Renal cortical epithelial cell (primary cell): Measurements from ENCODE around the gene GPHN. TPM values are rescaled to one million over a fixed set of nuclear protein-coding genes. Genes with fewer than 3 reads are reported as not detected.

Source experiments
- DNase-seq: peaks from one replicate; pipeline ENCODE4 v3.0.0-alpha.2; 2011; ENCODE audit warnings: low read depth
- total RNA-seq: library from RNA; depleted of rRNA; stranded (reverse); fragments of >200 nt; gene quantifications from 2 replicates; pipeline ENCODE4 v1.2.3, GENCODE V29; 2014

GPHN gene
- 12.0 and 38.7 TPM in 2 replicates for total RNA-seq

DNA sequence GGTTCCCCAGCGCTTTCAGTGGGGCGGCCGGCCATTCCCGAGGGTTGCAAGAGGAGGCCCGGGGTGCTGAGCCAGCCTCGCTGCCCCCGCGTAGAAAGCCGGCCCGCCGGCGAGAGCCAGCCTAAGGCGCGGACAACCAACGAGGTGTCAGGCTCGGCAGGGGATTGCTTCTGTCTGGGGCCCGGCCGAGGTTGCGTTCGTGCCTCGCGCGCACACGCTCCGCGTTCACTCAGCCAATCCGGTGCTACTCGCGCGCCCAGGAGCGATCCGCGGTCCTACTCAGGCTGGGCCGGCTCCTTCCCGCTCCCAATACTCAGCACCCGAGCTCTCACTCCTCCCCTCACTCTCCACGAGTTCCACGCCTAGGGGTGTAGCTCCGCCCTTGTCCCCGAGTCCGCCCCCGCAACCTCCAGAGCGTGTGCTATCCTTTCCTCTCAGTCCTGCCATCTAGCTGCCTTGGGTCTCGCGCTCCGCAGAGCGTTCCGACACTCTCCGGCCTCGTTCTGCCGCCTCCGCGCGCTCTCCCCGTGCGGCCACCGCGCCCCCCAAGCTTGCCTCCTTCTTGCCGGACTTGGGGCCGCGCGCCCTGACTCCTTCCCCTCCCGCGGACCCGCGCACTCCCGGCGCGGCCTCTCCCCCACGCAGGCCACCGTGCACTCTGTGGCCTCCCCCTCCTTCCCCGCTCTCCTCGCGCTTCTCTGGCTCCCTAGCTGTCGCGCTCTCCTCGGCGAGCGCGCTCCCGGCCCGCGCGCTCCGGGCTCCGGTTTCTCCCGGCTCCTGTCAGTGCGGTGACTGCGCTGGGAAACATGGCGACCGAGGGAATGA, at the start of gene GPHN:
GPHN (plus strand) TSS at position 426 of the 825 bp plus-strand sequence.
- DNase-seq, result peak; percentile 96

DNA sequence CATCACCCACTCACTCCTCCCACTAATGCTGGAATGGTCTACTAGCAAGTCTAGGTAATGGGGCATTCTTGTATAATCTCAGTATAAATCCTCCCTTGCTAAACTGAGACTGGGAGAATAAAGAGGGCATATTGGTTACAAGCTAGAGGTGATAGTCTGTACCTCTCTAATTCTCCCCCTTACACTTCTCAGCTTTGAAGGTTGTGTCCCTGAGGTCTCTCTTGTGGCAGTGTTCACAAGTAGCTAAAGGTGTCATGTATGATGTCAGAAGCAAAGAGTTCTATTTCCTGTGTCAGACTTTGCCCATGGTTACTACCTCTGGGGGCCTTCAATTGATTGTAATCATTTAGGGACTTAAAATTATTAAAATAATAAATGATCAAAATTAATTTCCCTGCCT, 48.3 kb upstream of the GPHN start:
- no peak for DNase-seq

DNA sequence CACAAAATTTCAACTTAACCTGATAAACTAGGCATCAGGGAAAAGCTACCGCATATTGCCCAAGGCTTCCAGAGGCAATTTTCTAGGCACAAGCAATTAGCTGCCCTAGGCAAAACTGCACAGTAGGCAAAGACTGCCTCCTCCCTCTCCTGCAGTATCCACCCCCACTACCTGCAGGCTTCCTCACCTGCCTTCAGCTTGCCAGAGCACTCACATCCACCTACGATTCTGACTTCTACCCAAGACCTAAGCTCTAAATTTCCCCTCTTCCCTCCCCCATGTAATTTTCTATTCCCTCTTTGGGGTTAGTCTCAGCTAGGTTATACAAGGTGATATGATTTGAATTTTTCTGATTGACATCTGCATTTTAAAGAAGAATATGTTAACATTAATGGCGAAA, 43.7 kb upstream of the GPHN start:
- no peak for DNase-seq

DNA sequence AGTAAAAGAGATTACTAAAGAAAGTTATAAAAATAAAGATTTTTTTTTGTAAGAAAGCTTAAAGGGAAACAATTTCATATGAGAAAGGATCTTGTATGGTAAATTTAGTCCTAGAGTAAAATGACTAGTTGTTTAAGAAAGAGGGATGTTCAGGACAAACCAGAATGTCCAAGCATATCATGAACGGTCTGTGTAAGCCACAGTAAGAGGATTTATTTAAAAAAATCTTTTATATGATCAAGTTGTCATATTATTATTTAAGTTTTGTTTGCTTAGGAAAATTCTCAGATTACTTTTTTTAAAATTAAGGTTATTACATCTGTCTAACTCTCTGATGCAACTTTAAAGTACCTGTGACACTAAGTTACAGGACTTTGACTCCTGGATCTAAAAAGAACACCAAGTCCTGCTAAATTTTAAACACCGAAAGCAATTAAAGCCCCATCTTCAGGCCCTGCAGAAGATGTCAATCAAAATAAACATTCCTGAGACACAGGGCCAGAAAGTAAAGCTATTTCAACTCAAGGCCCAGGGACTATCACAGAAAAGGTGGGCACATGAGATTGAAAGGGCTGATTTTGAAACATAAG, 39.1 kb upstream of the GPHN start:
- no peak for DNase-seq

DNA sequence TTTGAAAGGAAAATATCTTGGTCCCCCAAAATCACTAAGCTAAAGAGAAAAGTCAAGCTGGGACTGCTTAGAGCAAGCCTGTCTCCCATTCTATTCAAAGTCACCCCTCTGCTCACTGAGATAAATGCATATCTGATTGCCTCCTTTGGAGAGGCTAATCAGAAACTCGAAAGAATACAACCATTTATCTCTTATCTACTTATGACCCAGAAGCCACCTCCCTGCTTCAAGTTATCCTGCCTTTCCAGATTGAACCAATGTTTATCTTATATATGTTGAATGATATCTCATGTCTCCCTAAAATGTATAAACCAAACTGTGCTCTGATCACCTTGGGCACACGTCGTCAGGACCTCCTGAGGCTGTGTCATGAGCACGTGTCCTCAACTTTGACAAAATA, 36.4 kb upstream of the GPHN start:
- no peak for DNase-seq

DNA sequence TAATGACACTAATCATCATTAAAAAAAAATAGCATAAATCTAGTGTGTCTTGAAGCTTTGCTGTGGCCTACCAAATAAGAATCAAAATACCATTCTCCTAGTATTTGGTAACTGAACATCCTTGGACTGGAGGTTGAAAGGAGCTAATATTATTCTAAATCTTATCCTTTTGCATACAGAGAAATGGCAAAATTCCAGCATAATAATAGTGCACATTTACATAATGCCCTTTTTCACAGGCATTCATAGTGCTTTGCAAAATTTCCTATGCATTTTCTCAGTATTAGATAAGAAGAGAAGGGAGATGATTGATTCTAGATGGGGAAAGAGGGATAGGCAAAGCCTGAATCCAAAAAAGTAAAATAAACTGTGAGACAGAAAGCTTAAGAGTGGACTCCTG, 35.7 kb upstream of the GPHN start:
- DNase-seq, result no peak

DNA sequence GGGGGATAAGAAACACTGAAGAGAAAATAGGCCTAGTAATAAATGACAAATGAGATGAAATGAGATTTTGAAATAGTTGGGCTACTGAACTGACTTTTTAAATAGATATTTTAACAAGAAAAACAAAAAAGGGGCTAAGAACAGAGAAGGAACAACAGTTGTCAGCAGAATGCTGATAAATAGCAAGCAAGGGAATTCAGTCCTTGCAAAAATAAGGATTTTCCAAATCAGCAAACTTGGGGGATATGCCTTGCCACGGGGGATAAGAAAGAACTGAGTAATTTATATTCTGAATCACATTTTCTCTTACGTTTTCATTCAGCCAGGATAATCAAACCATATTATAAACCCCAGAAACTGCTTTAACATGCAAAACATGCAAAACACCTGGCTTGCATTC, 34.7 kb upstream of the GPHN start:
- no peak for DNase-seq

DNA sequence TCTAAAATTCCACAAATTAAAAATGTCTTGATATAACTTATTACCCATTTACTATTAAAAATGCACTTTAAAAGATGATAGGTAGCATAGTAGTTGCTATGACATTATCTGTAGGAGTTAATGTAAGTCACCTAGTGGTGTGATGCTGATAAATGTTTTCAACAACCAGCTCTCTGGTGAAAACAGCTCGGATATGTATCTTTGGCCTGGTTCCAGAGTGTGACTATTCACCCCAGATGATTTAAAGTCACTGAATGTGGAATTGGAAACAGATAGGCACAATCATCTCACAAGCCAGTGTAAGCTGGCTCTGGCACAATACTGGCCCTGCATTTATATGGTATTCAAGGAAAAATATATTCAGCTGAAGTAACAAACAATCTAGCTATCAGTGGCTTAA, 31.0 kb upstream of the GPHN start:
- DNase-seq, result peak; percentile 27

DNA sequence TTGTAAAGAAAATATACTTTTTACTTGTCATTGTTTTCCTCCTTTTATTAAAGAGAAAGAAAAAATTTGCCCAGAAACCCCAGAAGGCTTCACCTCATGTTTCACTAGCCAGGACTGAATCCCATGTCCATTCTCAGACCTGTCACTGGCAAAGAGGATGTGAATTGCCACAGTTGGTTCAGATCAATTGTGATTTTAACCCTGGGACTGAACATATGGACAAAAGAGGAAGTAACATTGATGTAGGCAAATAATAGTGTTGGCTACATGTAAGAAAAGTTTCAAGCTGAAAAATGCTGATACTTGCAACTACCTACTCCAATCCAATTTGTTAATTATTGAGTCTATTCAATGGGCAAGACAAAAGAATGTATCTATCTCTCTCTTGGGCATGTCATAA, 30.4 kb upstream of the GPHN start:
- no peak for DNase-seq

DNA sequence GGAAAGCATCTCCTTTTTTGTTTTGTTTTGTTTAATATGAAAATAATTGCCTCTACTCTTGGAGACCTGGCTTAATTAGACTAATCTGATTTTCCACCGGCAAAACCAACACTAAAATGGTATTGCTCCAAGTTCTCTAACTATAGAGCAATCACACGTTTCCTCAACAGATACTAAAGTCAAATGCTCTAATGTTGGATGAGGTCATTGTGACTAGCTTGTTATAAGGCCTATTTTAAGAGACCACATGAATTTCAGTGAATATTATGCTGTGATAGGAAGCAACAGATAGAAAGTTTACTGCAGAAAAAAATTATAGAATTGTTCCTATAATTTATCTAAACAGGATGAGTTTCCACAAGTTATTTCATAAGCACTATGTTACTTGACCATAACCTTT, 25.1 kb upstream of the GPHN start:
- no peak for DNase-seq

DNA sequence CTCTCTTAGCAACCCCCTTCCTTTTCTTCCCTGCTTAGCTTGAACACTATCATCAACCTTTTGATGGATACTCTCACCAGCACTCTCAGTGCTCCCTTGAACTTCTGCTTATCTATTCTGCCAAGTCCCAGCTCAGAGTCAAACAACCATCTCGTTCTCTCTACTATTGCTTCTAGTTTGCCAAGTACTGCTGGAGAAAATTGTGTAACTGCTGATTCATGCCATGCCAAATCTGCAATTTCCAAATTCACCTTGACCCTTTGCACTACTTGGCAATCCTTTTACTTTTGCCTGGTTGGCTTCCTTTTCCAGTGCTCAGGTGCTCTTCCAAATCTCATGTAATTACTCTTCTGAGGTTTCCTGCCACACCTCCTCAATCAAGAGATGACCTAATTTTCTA, 24.6 kb upstream of the GPHN start:
- DNase-seq, result peak; percentile 58

DNA sequence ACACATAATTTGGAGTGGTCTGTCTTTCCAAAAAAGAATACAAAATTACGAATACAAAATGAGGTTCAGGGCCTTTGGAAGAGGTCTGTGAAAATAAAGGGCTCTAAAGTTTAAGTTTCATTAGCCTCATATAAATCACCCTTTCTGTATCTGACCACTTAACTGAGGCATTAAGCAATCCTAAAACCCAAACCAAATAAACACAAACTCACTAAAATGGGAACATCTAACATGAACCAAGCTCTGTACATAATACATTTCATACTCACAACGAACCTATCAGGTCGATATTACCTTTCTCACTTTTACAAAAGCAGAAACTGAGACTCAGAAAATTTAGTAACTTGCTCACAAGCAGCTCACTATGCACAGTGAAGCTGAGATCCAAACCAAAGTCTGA, 22.9 kb upstream of the GPHN start:
- DNase-seq, result no peak

DNA sequence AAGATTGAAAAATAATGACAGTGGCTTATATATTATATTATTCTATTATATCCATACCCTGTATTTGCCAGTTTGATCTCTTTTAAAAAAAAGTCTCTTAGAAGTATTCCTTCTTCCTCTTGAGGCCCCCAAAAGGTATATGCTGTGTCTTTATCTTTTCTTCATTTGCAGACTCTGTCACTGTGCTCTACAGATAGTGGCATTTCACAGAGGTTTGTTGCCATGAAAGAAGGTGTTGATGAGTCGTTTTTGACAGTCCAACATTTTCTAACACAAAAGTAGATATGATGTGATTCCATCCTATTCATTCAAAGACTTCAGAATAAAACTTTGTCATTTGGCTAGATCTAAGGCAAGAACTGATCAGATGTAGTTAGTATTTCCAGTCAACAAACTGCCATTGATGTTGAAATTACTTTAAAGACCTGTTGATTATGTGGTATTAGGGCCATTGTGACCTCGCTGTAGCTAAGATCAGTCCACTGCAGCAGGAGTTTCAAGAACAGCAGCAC, 22.0 kb upstream of the GPHN start, which contains the start of gene CCDC196:
CCDC196 (plus strand) TSS at position 462 of the 512 bp plus-strand sequence. CDS start 132 bp downstream, outside the sequence.
- no peak for DNase-seq

DNA sequence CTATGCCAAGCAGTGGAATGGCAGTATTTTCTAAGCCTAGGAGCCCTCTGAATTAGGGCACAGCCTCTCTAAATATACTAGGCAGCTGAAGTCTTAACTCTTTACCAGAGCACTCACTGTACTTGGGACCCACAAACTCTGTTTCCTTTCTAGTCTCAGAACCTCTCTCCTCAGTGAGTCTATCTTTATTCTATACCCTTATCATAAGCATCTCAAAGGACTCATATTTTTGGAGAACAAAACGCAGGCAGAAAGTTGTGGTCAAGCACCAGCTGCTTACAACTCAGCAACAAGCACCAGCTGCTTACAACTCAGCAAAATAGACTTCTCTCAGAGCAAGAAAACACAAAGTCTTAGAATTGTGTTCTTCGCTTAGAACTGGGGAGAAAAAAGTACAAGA, 20.8 kb upstream of the GPHN start:
- DNase-seq, result no peak

DNA sequence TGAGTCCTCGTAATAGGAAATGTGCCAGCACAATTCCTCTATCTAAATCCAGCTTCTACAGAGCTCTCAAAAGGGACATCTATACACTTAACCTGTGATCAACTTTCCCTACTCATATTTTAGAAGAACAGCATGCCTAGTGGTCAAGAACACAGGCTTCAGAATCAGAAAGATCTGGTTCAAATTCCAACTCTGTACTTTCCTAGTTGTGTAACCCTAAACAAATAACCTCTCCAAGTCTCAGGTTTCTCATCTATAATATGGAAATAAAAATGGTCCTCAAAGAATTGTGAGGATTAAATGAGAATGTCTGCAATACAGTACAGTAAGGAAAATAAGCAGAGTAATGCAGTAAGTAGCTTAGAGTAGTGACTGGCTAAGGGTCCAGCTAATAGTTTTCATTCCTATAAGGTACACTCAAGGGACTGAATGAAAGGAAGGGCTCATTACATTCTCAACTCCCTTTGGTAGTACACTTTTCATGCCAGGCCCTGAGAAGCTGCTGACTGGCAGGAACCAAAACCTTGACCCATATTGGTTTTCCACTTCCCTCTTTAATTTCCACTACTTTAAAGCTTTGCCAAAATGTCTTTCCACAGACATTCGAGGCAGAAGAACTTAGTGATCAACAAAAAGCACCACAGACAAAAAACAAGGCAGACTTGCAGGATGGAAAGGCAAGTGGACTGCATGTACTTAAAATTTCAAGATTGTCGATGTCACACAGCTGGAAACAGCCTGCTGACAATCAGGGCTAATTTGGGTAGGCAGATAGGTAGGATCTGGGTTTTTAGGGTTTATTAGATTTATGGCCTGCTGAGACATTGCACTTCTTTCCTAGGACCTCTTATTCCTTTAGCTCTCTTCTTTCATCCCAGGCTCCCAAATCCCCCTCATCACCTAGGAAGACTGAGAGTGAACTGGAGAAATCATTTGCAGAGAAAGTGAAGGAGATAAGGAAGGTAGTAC, 17.5 kb upstream of the GPHN start:
- DNase-seq, result no peak

DNA sequence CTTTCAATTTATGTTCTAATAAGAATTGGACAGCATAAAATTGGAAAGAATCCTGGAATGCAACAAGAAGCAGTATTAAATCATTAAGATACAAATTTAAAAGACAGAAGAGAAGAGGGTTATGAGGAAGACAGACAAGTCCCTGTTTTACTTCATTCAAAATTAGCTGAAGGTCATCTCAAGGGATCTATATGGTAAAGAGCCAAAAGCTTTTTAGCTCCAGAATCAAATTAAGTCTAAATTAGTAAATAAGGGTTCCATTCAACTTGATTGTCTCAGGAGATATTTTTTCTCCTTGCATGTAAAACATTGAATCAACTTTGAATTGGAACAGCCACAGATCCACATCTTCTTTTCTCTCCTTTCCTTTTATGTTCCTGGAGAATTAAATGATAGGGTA, 14.2 kb upstream of the GPHN start:
- no peak for DNase-seq

DNA sequence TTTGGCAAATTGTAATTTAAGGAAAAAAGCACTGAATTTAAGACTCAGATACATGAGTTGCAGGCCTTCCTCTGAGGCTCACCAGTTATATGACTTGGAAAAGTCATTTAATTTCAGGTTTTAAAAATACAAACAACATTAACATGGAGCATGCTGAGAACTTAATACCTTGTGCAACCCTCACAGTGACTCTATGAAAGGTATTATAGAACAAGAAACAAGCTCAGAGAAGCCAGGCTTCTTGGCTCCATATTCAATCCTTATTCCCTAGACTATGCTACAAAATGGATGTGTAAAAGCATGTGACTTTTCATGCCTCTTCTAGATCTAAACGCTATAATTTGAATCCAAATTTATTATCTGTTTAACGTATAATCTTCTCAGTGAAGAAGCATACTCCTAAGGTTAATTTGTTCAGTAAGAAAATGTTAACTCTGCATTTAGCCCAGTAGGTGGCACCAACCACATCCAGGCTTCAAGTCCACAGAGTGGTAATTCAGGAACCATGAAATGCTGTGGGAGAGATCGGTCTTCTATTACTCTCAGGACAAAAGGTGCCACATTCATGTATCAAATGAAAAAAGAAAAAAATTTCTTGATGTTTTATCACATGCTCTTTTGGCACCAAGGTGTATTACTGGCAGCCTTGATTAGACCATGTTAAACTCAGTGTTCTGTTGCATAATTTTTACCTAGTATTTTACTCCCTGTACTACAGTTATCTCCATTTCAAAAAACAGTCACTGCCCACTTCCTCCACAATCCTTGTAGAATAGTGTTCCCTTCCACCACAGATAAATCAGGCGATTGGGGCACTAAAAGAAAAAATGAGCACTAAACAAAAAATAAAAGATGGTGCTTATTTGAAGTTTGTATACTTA, 12.5 kb upstream of the GPHN start:
- DNase-seq, result peak; percentile 86

DNA sequence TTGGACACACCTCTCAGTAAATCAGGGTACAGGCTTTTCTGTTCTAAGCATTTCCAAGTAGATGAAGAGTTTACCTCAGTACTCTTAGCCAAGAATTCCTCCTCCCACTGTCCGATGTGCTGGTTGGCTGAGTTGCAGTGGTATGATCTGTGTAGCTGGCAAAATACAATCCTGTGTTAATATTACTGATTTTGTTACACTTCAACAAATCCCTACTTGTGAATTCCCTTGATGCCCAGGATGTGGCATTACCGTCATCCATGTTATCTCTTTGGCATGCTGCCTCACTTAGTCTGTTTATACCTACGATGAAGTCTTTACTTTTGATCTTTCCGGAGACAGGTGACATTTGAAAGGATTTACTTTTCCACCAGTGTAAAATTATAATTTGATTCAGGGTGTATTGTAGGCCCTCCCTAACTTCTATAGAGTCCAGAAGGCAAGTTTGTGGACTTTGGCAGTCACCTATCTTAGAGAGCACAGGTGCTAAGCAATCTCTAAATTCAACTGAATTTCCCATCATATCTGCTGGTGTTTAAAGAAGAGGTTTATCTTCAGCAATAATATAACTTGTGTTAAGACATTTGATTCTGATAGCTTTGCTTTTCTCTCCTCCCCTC, 11.6 kb upstream of the GPHN start:
- peak; percentile 77 for DNase-seq

DNA sequence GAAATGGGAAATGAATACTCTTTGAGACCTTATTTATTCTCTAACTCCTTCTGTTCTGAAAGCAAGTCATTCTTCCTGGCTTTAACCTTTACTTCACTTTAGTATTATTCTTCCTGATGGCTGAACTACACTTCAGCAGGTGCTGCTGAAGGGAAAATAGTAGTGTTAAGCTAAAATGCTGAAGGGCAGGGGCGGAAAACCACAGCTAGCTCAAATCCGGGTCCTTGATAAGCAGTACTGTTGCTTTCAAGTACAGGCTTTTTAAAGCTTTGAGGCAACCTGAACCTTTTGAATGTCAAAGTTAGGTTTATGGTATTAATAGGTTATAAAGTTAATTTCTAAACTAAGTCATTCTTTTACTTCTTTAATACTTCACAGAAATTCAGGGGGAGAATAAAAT, 11.0 kb upstream of the GPHN start:
- DNase-seq, result no peak

DNA sequence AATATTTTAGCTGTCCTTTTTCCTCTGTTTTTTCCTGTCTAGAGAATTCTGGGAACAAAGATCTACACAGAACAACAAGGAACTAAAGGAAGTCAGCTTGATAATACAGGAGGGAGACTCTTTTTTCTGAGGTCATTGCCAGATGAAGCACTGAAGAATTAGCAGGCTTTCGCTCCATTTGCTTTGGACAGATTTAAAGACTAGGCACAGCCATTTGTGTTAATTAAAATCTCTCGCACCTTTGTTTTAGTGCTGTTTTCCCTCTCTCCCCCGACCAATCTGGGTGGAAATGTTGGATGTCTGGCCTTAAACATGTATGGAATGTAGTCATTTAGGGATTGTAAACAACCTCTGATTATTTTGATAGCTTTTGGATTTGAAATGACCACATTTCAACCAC, 9.6 kb upstream of the GPHN start:
- DNase-seq, result no peak

DNA sequence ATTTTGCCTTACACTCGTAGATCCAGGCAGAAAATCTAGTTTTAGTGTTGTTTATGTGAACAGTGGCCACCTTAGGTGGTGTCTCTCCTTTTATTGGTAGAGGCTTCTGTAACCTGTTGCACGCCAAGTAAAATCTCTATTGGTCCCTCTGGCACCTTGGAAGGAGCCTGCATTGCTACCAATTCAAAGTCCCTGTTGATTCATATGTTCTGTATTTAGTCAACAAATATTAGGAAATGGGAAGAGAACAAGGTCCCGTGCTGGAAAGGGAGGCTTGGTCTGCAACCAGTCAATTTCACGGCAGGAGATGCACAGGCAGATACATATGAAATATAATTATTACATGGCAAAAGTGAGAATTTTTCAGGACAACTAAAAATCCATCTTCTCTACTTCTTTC, 6.4 kb upstream of the GPHN start:
- no peak for DNase-seq
